ENCODE results near the gene TFCP2L1. TPM values are rescaled to one million over a fixed set of nuclear protein-coding genes. Genes with fewer than 3 reads are reported as not detected.

TFCP2L1 gene
- total RNA-seq, 1 experiment from 2014 or later, result 29.8 TPM

GRCh38 chr2:121294881-121295840 is 10.2 kb upstream of the TFCP2L1 start:
- Mint-ChIP-seq H3K27ac (ENCODE audit: unreplicated experiment) (no peak overlapping the region), H3K36me3 (ENCODE audit: insufficient read depth, unreplicated experiment) (no peaks in the 10 kb centered on the region), H3K4me3 (ENCODE audit: low read depth, unreplicated experiment) (no peak overlapping the region), H3K9me3 (ENCODE audit: low read depth, unreplicated experiment) (no peaks in the 10 kb centered on the region), H3K4me1 (ENCODE audit: low read depth, unreplicated experiment) (peaks cover 24% of the 10 kb centered on the region), H3K27me3 (ENCODE audit: unreplicated experiment) (no peaks in the 10 kb centered on the region)
- CTCF ChIA-PET, result interaction anchor here (0.6 to 2.0 kb wide), 5 partner anchors 9 to 426 kb away, joined by 3 to 10 read pairs (median 3); no protein-coding TSS in a partner anchor
- TF ChIP-seq, protein P1, sequence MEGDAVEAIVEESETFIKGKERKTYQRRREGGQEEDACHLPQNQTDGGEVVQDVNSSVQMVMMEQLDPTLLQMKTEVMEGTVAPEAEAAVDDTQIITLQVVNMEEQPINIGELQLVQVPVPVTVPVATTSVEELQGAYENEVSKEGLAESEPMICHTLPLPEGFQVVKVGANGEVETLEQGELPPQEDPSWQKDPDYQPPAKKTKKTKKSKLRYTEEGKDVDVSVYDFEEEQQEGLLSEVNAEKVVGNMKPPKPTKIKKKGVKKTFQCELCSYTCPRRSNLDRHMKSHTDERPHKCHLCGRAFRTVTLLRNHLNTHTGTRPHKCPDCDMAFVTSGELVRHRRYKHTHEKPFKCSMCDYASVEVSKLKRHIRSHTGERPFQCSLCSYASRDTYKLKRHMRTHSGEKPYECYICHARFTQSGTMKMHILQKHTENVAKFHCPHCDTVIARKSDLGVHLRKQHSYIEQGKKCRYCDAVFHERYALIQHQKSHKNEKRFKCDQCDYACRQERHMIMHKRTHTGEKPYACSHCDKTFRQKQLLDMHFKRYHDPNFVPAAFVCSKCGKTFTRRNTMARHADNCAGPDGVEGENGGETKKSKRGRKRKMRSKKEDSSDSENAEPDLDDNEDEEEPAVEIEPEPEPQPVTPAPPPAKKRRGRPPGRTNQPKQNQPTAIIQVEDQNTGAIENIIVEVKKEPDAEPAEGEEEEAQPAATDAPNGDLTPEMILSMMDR (IDR thresholded peaks at IDR 0.05; ENCODE audit: unreplicated experiment), result no peak
- intact Hi-C loops (cut with micrococcal nuclease; ENCODE audit: unreplicated experiment), result loop anchor here (5.0 kb wide), 1 partner anchor 38 kb away; no protein-coding TSS in a partner anchor
- DNase-seq, result no peak
- no TSS peak for BruUV-seq (replicated peaks)

DNA sequence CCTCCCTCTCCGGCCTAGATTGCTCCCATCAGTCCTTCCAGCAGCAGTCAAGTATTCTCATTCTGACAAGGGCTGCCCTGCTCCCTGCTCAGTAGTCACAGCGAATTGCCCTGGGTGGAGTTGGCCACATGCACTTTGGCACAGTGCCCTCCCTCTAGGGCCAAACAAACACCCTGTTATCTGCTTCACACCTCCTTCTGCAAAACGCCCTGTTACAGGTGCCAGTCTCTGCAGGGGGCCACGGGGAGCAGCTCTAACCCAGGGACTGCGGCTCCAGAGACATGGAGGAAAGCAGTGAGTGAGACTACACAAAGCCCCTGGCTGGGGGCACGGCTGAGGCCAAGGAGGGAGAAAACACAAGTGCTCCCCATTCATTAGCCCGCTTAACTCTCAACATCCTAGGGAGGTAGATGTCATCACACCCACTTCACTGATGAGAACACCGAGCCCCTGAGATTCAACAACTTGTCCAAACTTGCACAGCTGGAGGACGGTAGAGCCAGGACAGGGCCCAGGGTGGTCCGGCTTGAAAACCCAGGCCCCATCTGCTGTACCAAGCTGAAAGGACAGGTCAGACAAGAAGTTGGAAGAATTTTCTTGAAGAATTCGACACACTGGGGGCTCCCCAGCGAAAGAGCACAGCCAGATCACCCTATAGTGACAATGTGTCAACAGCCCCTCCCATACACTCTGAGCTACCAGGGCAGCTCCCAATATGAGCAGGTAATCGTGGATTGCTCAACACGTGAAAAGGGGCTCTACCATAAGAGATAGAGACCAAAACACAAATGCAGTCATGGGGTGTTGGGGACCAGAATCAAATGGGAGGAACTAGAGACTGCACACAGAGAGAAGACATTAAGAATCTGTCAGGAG is 8.7 kb upstream of the TFCP2L1 start:
- H3K27ac Mint-ChIP-seq (ENCODE audit: unreplicated experiment), result no peak overlapping the region
- H3K27me3 Mint-ChIP-seq (ENCODE audit: unreplicated experiment), result no peaks in the 10 kb centered on the region
- no TSS peak for BruUV-seq (replicated peaks)
- H3K36me3 Mint-ChIP-seq (ENCODE audit: insufficient read depth, unreplicated experiment), result no peaks in the 10 kb centered on the region
- intact Hi-C loops (cut with micrococcal nuclease; ENCODE audit: unreplicated experiment), result loop anchor here (5.0 kb wide), 1 partner anchor 36 kb away; no protein-coding TSS in a partner anchor
- H3K4me3 Mint-ChIP-seq (ENCODE audit: low read depth, unreplicated experiment), result no peak overlapping the region
- H3K9me3 Mint-ChIP-seq (ENCODE audit: low read depth, unreplicated experiment), result no peaks in the 10 kb centered on the region
- TF ChIP-seq, protein P1 (IDR thresholded peaks at IDR 0.05; ENCODE audit: unreplicated experiment), result no peak
- DNase-seq, result peak; percentile 69
- CTCF ChIA-PET, result interaction anchor here (0.7 to 2.0 kb wide), 4 partner anchors 10 to 190 kb away, joined by 3 to 10 read pairs (median 4); no protein-coding TSS in a partner anchor
- H3K4me1 Mint-ChIP-seq (ENCODE audit: low read depth, unreplicated experiment), result peaks cover 24% of the 10 kb centered on the region

- Mint-ChIP-seq H3K9me3 (ENCODE audit: low read depth, unreplicated experiment) (no peaks in the 10 kb centered on the region), H3K4me1 (ENCODE audit: low read depth, unreplicated experiment) (peaks cover 24% of the 10 kb centered on the region), H3K36me3 (ENCODE audit: insufficient read depth, unreplicated experiment) (no peaks in the 10 kb centered on the region), H3K27me3 (ENCODE audit: unreplicated experiment) (no peaks in the 10 kb centered on the region), H3K4me3 (ENCODE audit: low read depth, unreplicated experiment) (no peak overlapping the region), H3K27ac (ENCODE audit: unreplicated experiment) (no peak overlapping the region)
- CTCF ChIA-PET, result no interaction called here
- BruUV-seq (replicated peaks), result no TSS peak
- TF ChIP-seq, protein P1 (IDR thresholded peaks at IDR 0.05; ENCODE audit: unreplicated experiment), result no peak
- DNase-seq, result no peak
- intact Hi-C loops (cut with micrococcal nuclease; ENCODE audit: unreplicated experiment), result loop anchor here (5.0 kb wide), 1 partner anchor 34 kb away; no protein-coding TSS in a partner anchor
Observed at GRCh38 chr2:121291251-121291580, 6.2 kb upstream of the TFCP2L1 start.

GRCh38 chr2:121289271-121289670 is 4.3 kb upstream of the TFCP2L1 start:
- intact Hi-C loops (cut with micrococcal nuclease; ENCODE audit: unreplicated experiment), result loop anchor here (10.0 kb wide), 1 partner anchor 154 kb away; no protein-coding TSS in a partner anchor
- H3K27ac Mint-ChIP-seq (ENCODE audit: unreplicated experiment), result no peak overlapping the region
- H3K4me3 Mint-ChIP-seq (ENCODE audit: low read depth, unreplicated experiment), result no peak overlapping the region
- CTCF ChIA-PET, result no interaction called here
- H3K4me1 Mint-ChIP-seq (ENCODE audit: low read depth, unreplicated experiment), result peaks cover 16% of the 10 kb centered on the region
- no peaks in the 10 kb centered on the region for H3K9me3 Mint-ChIP-seq (ENCODE audit: low read depth, unreplicated experiment)
- no TSS peak for BruUV-seq (replicated peaks)
- DNase-seq, result no peak
- TF ChIP-seq, protein P1 (IDR thresholded peaks at IDR 0.05; ENCODE audit: unreplicated experiment), result no peak
- H3K27me3 Mint-ChIP-seq (ENCODE audit: unreplicated experiment), result no peaks in the 10 kb centered on the region
- H3K36me3 Mint-ChIP-seq (ENCODE audit: insufficient read depth, unreplicated experiment), result peaks cover 17% of the 10 kb centered on the region

All from Calu3 (cell line).